HCT116 (cell line): Measurements from ENCODE around the gene SH2B3.

Experiments
- ELF1 ChIP-seq: IDR thresholded peaks from 2 replicates; pipeline ENCODE4 v1.6.1; 2012; ENCODE audit warnings: low read depth, borderline replicate concordance
- EZH2phosphoT487 ChIP-seq: fragments of 200-600 bp; IDR thresholded peaks from 2 replicates; pipeline ENCODE4 v1.6.1; 2018; ENCODE audit warnings: antibody characterized with exemption, borderline replicate concordance
- POLR2A ChIP-seq: IDR thresholded peaks from 2 replicates; pipeline ENCODE4 v1.7.0; 2011; ENCODE audit warnings: borderline replicate concordance; ENCODE audit not compliant: insufficient read depth, insufficient read length; ENCODE audit errors: extremely low read depth
- POLR2AphosphoS5 ChIP-seq: IDR thresholded peaks from 2 replicates; pipeline ENCODE4 v1.6.1; 2011; ENCODE audit warnings: mild to moderate bottlenecking, low read depth, low read length, moderate library complexity
- SIN3A ChIP-seq: IDR thresholded peaks from 2 replicates; pipeline ENCODE4 v1.6.1; 2012; ENCODE audit warnings: low read depth
- SP1 ChIP-seq: IDR thresholded peaks from 2 replicates; pipeline ENCODE4 v1.6.1; 2012; ENCODE audit warnings: low read depth
- SRF ChIP-seq: IDR thresholded peaks from 2 replicates; pipeline ENCODE4 v1.6.1; 2012; ENCODE audit warnings: low read depth
- TCF7L2 ChIP-seq: IDR thresholded peaks from 2 replicates; pipeline ENCODE4 v1.7.0; 2011; ENCODE audit warnings: borderline replicate concordance, inconsistent platforms; ENCODE audit not compliant: insufficient read depth, insufficient read length; ENCODE audit errors: extremely low read depth
- YY1 ChIP-seq: IDR thresholded peaks from 2 replicates; pipeline ENCODE4 v1.6.1; 2011; ENCODE audit warnings: low read length, low read depth, moderate library complexity, mild to moderate bottlenecking; ENCODE audit not compliant: insufficient replicate concordance; ENCODE audit errors: extremely low read depth
- ZNF274 ChIP-seq: fragments of 200-500 bp; sonication (Bioruptor generic); IDR thresholded peaks from 2 replicates; pipeline ENCODE4 v1.6.1; 2014; ENCODE audit warnings: mild to moderate bottlenecking, low read depth, low read length, inconsistent platforms
- TF ChIP-seq, protein P1 (sequence below), 3 experiments: fragments of 200-600 bp in 1 of 3; sonication (generic) in 1 of 3; IDR thresholded peaks in 2 of 3; conservative IDR thresholded peaks in 1 of 3; 2 replicates each; pipeline ENCODE4 v1.5.1; 2012 to 2017; ENCODE audit warnings: low read depth in 2 of 3, low read length in 2 of 3, antibody characterized with exemption in 1 of 3, borderline replicate concordance in 1 of 3, control low read depth in 1 of 3, mild to moderate bottlenecking in 1 of 3, mixed read lengths in 1 of 3, mixed run types in 1 of 3, moderate library complexity in 1 of 3; ENCODE audit not compliant: insufficient read depth in 1 of 3
- TF ChIP-seq, protein P2 (sequence below): IDR thresholded peaks from 2 replicates; pipeline ENCODE4 v1.6.1; 2012
- TF ChIP-seq, protein P3 (sequence below): IDR thresholded peaks from 2 replicates; pipeline ENCODE4 v1.6.1; 2011; ENCODE audit warnings: mild to moderate bottlenecking, low read length, moderate library complexity; ENCODE audit not compliant: insufficient replicate concordance; ENCODE audit errors: extremely low read depth
- TF ChIP-seq, protein P4 (sequence below): IDR thresholded peaks from 2 replicates; pipeline ENCODE4 v1.6.1; 2012; ENCODE audit warnings: low read depth

DNA sequence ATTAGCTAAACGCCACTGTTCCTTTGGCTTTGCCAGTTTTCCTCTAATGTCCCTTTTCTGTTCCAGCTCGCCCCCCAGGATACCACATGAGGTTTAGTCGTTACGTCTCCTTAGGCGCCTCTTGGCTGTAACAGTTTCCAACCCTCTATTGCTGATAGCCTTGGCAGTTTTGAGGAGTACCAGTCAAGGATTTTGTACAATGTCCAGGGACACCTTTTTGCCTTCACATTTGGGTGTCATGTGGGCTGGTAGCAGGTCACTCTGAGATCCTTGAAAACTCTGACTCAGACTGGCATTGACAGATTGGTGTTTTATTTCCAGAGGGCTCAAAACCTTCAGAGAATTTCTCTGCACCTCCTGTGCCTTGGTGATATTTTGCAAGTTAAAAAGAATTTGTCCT is 14.1 kb downstream of the SH2B3 start:
- TF ChIP-seq POLR2AphosphoS5 (no peak), TCF7L2 (no peak), POLR2A (no peak), ELF1 (no peak), ZNF274 (no peak), SP1 (no peak), SIN3A (no peak), EZH2phosphoT487 (no peak), SRF (no peak), YY1 (no peak)
- TF ChIP-seq, protein P1, sequence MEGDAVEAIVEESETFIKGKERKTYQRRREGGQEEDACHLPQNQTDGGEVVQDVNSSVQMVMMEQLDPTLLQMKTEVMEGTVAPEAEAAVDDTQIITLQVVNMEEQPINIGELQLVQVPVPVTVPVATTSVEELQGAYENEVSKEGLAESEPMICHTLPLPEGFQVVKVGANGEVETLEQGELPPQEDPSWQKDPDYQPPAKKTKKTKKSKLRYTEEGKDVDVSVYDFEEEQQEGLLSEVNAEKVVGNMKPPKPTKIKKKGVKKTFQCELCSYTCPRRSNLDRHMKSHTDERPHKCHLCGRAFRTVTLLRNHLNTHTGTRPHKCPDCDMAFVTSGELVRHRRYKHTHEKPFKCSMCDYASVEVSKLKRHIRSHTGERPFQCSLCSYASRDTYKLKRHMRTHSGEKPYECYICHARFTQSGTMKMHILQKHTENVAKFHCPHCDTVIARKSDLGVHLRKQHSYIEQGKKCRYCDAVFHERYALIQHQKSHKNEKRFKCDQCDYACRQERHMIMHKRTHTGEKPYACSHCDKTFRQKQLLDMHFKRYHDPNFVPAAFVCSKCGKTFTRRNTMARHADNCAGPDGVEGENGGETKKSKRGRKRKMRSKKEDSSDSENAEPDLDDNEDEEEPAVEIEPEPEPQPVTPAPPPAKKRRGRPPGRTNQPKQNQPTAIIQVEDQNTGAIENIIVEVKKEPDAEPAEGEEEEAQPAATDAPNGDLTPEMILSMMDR (IDR thresholded peaks at IDR 0.05 in 2 of 3, conservative IDR thresholded peaks at IDR 0.05 in 1 of 3; ENCODE audit: borderline replicate concordance in 1 of 3, insufficient read depth in 1 of 3, low read depth in 2 of 3, low read length in 2 of 3): no peak
- TF ChIP-seq, protein P2, sequence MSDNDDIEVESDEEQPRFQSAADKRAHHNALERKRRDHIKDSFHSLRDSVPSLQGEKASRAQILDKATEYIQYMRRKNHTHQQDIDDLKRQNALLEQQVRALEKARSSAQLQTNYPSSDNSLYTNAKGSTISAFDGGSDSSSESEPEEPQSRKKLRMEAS: no peak
- TF ChIP-seq, protein P3, sequence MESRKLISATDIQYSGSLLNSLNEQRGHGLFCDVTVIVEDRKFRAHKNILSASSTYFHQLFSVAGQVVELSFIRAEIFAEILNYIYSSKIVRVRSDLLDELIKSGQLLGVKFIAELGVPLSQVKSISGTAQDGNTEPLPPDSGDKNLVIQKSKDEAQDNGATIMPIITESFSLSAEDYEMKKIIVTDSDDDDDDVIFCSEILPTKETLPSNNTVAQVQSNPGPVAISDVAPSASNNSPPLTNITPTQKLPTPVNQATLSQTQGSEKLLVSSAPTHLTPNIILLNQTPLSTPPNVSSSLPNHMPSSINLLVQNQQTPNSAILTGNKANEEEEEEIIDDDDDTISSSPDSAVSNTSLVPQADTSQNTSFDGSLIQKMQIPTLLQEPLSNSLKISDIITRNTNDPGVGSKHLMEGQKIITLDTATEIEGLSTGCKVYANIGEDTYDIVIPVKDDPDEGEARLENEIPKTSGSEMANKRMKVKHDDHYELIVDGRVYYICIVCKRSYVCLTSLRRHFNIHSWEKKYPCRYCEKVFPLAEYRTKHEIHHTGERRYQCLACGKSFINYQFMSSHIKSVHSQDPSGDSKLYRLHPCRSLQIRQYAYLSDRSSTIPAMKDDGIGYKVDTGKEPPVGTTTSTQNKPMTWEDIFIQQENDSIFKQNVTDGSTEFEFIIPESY: no peak
- TF ChIP-seq, protein P4, sequence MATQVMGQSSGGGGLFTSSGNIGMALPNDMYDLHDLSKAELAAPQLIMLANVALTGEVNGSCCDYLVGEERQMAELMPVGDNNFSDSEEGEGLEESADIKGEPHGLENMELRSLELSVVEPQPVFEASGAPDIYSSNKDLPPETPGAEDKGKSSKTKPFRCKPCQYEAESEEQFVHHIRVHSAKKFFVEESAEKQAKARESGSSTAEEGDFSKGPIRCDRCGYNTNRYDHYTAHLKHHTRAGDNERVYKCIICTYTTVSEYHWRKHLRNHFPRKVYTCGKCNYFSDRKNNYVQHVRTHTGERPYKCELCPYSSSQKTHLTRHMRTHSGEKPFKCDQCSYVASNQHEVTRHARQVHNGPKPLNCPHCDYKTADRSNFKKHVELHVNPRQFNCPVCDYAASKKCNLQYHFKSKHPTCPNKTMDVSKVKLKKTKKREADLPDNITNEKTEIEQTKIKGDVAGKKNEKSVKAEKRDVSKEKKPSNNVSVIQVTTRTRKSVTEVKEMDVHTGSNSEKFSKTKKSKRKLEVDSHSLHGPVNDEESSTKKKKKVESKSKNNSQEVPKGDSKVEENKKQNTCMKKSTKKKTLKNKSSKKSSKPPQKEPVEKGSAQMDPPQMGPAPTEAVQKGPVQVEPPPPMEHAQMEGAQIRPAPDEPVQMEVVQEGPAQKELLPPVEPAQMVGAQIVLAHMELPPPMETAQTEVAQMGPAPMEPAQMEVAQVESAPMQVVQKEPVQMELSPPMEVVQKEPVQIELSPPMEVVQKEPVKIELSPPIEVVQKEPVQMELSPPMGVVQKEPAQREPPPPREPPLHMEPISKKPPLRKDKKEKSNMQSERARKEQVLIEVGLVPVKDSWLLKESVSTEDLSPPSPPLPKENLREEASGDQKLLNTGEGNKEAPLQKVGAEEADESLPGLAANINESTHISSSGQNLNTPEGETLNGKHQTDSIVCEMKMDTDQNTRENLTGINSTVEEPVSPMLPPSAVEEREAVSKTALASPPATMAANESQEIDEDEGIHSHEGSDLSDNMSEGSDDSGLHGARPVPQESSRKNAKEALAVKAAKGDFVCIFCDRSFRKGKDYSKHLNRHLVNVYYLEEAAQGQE: no peak
